CD8-positive, alpha-beta memory T cell (primary cell): ENCODE data around the gene PLA2G4D. TPM values are rescaled to one million over a fixed set of nuclear protein-coding genes. Genes with fewer than 3 reads are reported as not detected.

Experiments used
- CTCF ChIA-PET: fragments of 350-600 bp; sonication (Branson Sonifier 250); formaldehyde crosslinking; loops from one replicate; lab custom pipeline; 2021; ENCODE audit warnings: antibody characterized with exemption; lab: Charles Lee
- POLR2A ChIA-PET: fragments of 350-600 bp; sonication (Branson Sonifier 250); formaldehyde crosslinking; loops from one replicate; lab custom pipeline; 2021; ENCODE audit warnings: antibody characterized with exemption; lab: Charles Lee
- DNase-seq, 5 donors: peaks; one replicate each; pipeline versions ENCODE4 v3.0.0 to v3.0.0-alpha.2; 2020 to 2022; ENCODE audit warnings: mixed read lengths in 1 of 5
- H3K27ac ChIP-seq: one replicate; pipeline ENCODE4 v1.7.0; 2013; ENCODE audit warnings: low read depth, mild to moderate bottlenecking, low read length, moderate library complexity
- H3K27me3 ChIP-seq: 2 replicates; pipeline ENCODE4 v1.7.0; 2013; ENCODE audit warnings: low read length, mild to moderate bottlenecking; ENCODE audit not compliant: insufficient read depth, poor library complexity, severe bottlenecking
- H3K36me3 ChIP-seq: 2 replicates; pipeline ENCODE4 v1.7.0; 2013; ENCODE audit warnings: mild to moderate bottlenecking, low read length, moderate library complexity; ENCODE audit not compliant: insufficient read depth
- H3K4me1 ChIP-seq: 2 replicates; pipeline ENCODE4 v1.7.0; 2013; ENCODE audit warnings: mild to moderate bottlenecking, low read length, moderate library complexity; ENCODE audit not compliant: insufficient read depth
- H3K4me3 ChIP-seq: 2 replicates; pipeline ENCODE4 v1.7.0; 2013; ENCODE audit warnings: mild to moderate bottlenecking, low read length
- H3K9me3 ChIP-seq: 2 replicates; pipeline ENCODE4 v1.7.0; 2013; ENCODE audit warnings: mild to moderate bottlenecking, low read length
- H3K27ac Mint-ChIP-seq, 8 donors: one replicate each; pipeline ENCODE4 v1.8.0; 2020 to 2021; ENCODE audit warnings: mixed read lengths in 8 of 8, mild to moderate bottlenecking in 6 of 8, inconsistent platforms in 3 of 8, moderate library complexity in 3 of 8
- H3K27me3 Mint-ChIP-seq, 2 donors: one replicate each; pipeline ENCODE4 v1.8.0; 2020 to 2021; ENCODE audit warnings: mixed read lengths in 2 of 2, mild to moderate bottlenecking in 1 of 2, moderate library complexity in 1 of 2
- H3K36me3 Mint-ChIP-seq, 3 donors: one replicate each; pipeline ENCODE4 v1.8.0; 2020 to 2021; ENCODE audit warnings: mixed read lengths in 3 of 3, inconsistent platforms in 1 of 3, mild to moderate bottlenecking in 1 of 3
- H3K4me1 Mint-ChIP-seq, 3 donors: one replicate each; pipeline ENCODE4 v1.8.0; 2020 to 2021; ENCODE audit warnings: mixed read lengths in 3 of 3, inconsistent platforms in 1 of 3, mild to moderate bottlenecking in 1 of 3
- H3K4me3 Mint-ChIP-seq, 7 donors: one replicate each; pipeline ENCODE4 v1.8.0; 2020 to 2021; ENCODE audit warnings: mixed read lengths in 7 of 7, mild to moderate bottlenecking in 6 of 7, moderate library complexity in 4 of 7, inconsistent platforms in 2 of 7
- H3K9me3 Mint-ChIP-seq, 5 donors: one replicate each; pipeline ENCODE4 v1.8.0; 2020 to 2022; ENCODE audit warnings: mixed read lengths in 5 of 5, mild to moderate bottlenecking in 3 of 5, moderate library complexity in 2 of 5, inconsistent platforms in 1 of 5
- polyA plus RNA-seq: library from polyadenylated mRNA; unstranded; fragments of 300-500 nt; fragmentation: Illumina TruSeq; gene quantifications from one replicate; pipeline ENCODE4 v1.2.3, GENCODE V29; 2021
- total RNA-seq, 2 experiments: library from RNA; stranded (reverse); gene quantifications; one replicate each; pipeline ENCODE4 v1.2.3, GENCODE V29; 2021

Gene PLA2G4D
- total RNA-seq (not detected), polyA plus RNA-seq (not detected)

- no peaks in the 10 kb centered on the region for H3K27me3 ChIP-seq
- DNase-seq, result no peak
- no peak within 1 kb of the TSS for H3K4me3 ChIP-seq
- no peak within 1 kb of the TSS for H3K4me3 Mint-ChIP-seq
- ChIA-PET CTCF (interaction anchor here (1.5 kb wide), 1 partner anchor 43 kb away, joined by 3 read pairs; no protein-coding TSS in a partner anchor), POLR2A (no interaction called here)
- H3K36me3 ChIP-seq, result no peaks in the 10 kb centered on the region
- no peaks in the 10 kb centered on the region for H3K4me1 Mint-ChIP-seq
- no peaks in the 10 kb centered on the region for H3K36me3 Mint-ChIP-seq
- peaks cover 8 to 33% of the 10 kb centered on the region in 2 donors for H3K27me3 Mint-ChIP-seq
- no peaks in the 10 kb centered on the region for H3K9me3 Mint-ChIP-seq
- no peaks in the 10 kb centered on the region for H3K9me3 ChIP-seq
- no peaks in the 10 kb centered on the region for H3K4me1 ChIP-seq
- H3K27ac ChIP-seq, result no peak within 1 kb of the TSS
- H3K27ac Mint-ChIP-seq, result peak within 1 kb of the TSS in 1 of 8 donors; percentile 63
Observed at GRCh38 chr15:42094512-42094963, at the start of gene PLA2G4D. Gene PLA2G4D, minus strand, starts transcription at chr15:42094562. Its CDS starts 103 bp downstream, at chr15:42094459.

GRCh38 chr15:42143356-42143755 is 49.0 kb upstream of the PLA2G4D start:
- Mint-ChIP-seq H3K4me3 (no peak overlapping the region), H3K27ac (peak overlapping the region in 1 of 8 donors; percentile 20), H3K27me3 (peaks cover 6 to 9% of the 10 kb centered on the region in 2 donors), H3K9me3 (no peaks in the 10 kb centered on the region), H3K36me3 (no peaks in the 10 kb centered on the region), H3K4me1 (no peaks in the 10 kb centered on the region)
- Histone ChIP-seq H3K9me3 (no peaks in the 10 kb centered on the region), H3K4me3 (no peak overlapping the region), H3K4me1 (no peaks in the 10 kb centered on the region), H3K27me3 (no peaks in the 10 kb centered on the region), H3K36me3 (no peaks in the 10 kb centered on the region), H3K27ac (no peak overlapping the region)
- DNase-seq, result no peak
- POLR2A ChIA-PET, result no interaction called here
- CTCF ChIA-PET, result no interaction called here

- no peaks in the 10 kb centered on the region for H3K4me1 ChIP-seq
- H3K36me3 Mint-ChIP-seq, result no peaks in the 10 kb centered on the region
- peaks cover 4 to 9% of the 10 kb centered on the region in 2 donors for H3K27me3 Mint-ChIP-seq
- H3K4me3 Mint-ChIP-seq, result no peak overlapping the region
- no peaks in the 10 kb centered on the region for H3K4me1 Mint-ChIP-seq
- CTCF ChIA-PET, result interaction anchor here (1.2 kb wide), 1 partner anchor 12 kb away, joined by 3 read pairs; no protein-coding TSS in a partner anchor
- no peaks in the 10 kb centered on the region for H3K27me3 ChIP-seq
- H3K36me3 ChIP-seq, result no peaks in the 10 kb centered on the region
- H3K4me3 ChIP-seq, result no peak overlapping the region
- no peak for DNase-seq
- no peaks in the 10 kb centered on the region for H3K9me3 Mint-ChIP-seq
- POLR2A ChIA-PET, result no interaction called here
- H3K9me3 ChIP-seq, result no peaks in the 10 kb centered on the region
- peak overlapping the region in 1 of 8 donors; percentile 33 for H3K27ac Mint-ChIP-seq
- no peak overlapping the region for H3K27ac ChIP-seq
Observed at GRCh38 chr15:42141795-42142667, 47.7 kb upstream of the PLA2G4D start.

- Histone ChIP-seq H3K36me3 (no peaks in the 10 kb centered on the region), H3K27ac (no peak overlapping the region), H3K27me3 (no peaks in the 10 kb centered on the region), H3K4me3 (no peak overlapping the region), H3K9me3 (no peaks in the 10 kb centered on the region), H3K4me1 (no peaks in the 10 kb centered on the region)
- Mint-ChIP-seq H3K27ac (peak overlapping the region in 1 of 8 donors; percentile 33), H3K36me3 (no peaks in the 10 kb centered on the region), H3K9me3 (no peaks in the 10 kb centered on the region), H3K4me1 (no peaks in the 10 kb centered on the region), H3K4me3 (no peak overlapping the region), H3K27me3 (peaks cover 4 to 12% of the 10 kb centered on the region in 2 donors)
- POLR2A ChIA-PET, result no interaction called here
- CTCF ChIA-PET, result interaction anchor here (1.2 kb wide), 1 partner anchor 11 kb away, joined by 3 read pairs; no protein-coding TSS in a partner anchor
- no peak for DNase-seq
Observed at GRCh38 chr15:42141246-42141645, 46.9 kb upstream of the PLA2G4D start.

DNA sequence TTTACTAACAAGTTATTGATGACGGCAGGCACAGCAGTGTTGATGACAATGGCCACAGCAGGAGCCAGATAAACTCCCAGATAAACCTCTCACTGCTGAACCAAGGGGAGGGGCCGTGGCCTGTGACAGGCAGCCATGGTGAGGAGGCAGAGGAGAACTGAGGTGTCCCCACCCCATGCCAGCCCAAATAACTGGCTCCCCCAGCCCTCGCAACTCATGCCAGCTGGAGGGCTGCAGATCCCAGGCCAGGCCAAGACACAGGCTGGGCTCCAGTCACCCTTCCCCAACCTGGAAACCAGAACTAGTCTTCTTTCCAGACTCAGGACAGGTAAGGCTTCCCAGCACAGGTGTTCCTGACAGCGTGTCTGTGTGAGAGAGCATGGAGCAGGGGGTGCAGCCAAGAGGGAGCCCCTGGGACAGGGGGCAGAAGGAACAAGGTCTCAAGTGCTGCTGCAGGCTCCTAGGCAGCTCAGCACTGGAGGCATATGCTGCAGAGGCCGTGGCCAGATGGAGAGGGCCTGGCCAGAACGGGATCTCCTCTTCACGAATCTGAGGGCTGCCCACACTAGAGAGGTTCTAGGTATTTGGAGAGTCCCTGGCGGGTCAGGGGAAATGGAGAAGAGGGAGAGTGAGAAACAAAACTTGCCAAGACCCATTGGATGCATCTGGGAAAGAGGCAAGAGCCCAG is 46.2 kb upstream of the PLA2G4D start:
- no peak overlapping the region for H3K4me3 ChIP-seq
- H3K4me1 ChIP-seq, result no peaks in the 10 kb centered on the region
- no peaks in the 10 kb centered on the region for H3K9me3 ChIP-seq
- no peak overlapping the region for H3K4me3 Mint-ChIP-seq
- no peaks in the 10 kb centered on the region for H3K9me3 Mint-ChIP-seq
- no peak overlapping the region for H3K27ac Mint-ChIP-seq
- H3K27me3 Mint-ChIP-seq, result peaks cover 4 to 13% of the 10 kb centered on the region in 2 donors
- no peaks in the 10 kb centered on the region for H3K36me3 Mint-ChIP-seq
- ChIA-PET POLR2A (no interaction called here), CTCF (no interaction called here)
- H3K27ac ChIP-seq, result no peak overlapping the region
- no peaks in the 10 kb centered on the region for H3K36me3 ChIP-seq
- no peaks in the 10 kb centered on the region for H3K4me1 Mint-ChIP-seq
- H3K27me3 ChIP-seq, result no peaks in the 10 kb centered on the region
- no peak for DNase-seq

DNA sequence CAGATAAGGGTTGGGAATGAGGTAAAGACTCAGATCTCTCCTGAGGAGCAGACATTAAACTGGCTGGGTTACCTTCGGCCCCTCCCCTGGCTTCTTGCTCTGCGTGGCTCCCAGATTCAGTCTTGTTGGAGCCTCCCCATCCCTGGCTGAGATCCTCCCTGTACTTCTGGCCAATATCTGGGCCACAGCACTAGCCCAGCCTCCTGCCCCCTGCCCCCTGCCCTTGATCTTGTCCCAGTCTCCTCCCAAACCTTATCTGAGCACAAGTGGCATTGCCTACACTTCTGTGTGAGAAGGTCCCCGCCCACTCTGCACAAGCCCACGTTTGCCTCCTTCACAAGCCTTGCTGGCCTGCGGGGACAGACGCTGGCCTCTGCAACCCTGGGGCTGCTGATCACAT is 45.2 kb upstream of the PLA2G4D start:
- H3K9me3 Mint-ChIP-seq, result no peaks in the 10 kb centered on the region
- ChIA-PET POLR2A (no interaction called here), CTCF (no interaction called here)
- Histone ChIP-seq H3K4me1 (no peaks in the 10 kb centered on the region), H3K27ac (no peak overlapping the region), H3K4me3 (no peak overlapping the region), H3K9me3 (no peaks in the 10 kb centered on the region), H3K27me3 (no peaks in the 10 kb centered on the region), H3K36me3 (no peaks in the 10 kb centered on the region)
- H3K36me3 Mint-ChIP-seq, result no peaks in the 10 kb centered on the region
- DNase-seq, result no peak
- H3K4me1 Mint-ChIP-seq, result no peaks in the 10 kb centered on the region
- H3K27ac Mint-ChIP-seq, result no peak overlapping the region
- H3K4me3 Mint-ChIP-seq, result no peak overlapping the region
- H3K27me3 Mint-ChIP-seq, result peaks cover 4 to 10% of the 10 kb centered on the region in 2 donors

DNA sequence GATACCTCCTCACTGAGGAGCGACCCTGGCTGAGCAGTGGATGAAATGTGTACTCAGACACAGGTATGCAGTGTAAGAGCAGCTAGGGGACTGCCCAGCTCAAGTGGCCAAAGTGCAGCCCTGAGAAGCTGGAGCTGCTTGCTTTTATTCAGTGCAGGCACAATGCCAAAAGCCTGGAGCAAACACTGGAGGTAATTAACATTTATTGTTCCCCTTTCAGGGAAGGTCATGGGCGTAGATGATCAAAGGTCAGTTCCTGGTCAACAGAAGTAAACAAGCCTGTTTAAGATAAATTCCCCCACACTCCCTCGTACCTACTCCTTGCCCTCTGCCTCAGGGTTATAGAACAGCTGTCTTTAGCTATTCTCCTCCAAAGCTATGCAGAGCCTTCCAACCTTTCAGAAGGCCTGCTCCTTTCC is 44.6 kb upstream of the PLA2G4D start:
- no peaks in the 10 kb centered on the region for H3K9me3 ChIP-seq
- no peak overlapping the region for H3K27ac ChIP-seq
- CTCF ChIA-PET, result interaction anchor here (1.8 kb wide), 1 partner anchor 15 kb away, joined by 5 read pairs; no protein-coding TSS in a partner anchor

DNA sequence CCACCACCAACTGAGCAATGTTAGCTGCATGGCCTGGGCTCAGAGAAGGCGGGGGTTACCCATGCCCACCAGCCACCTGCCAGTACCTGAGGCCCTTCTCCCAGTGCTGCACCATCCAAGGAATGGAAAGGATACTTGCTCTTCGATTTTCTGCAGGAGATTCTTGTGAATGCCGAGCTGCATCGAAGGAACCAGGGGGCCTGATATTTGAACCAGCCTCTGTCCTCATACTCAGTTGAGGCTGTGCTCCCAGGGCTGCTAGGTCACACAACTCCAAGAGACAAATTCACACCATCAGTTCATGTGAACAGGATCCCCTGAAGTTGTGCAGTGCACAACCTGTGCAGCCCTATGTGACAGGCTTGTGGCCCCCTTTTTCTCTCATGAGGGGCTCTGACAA is 44.0 kb upstream of the PLA2G4D start:
- no peaks in the 10 kb centered on the region for H3K9me3 Mint-ChIP-seq
- Histone ChIP-seq H3K9me3 (no peaks in the 10 kb centered on the region), H3K27ac (no peak overlapping the region), H3K4me3 (no peak overlapping the region), H3K36me3 (no peaks in the 10 kb centered on the region), H3K4me1 (no peaks in the 10 kb centered on the region), H3K27me3 (no peaks in the 10 kb centered on the region)
- no peak overlapping the region for H3K4me3 Mint-ChIP-seq
- CTCF ChIA-PET, result interaction anchor here (1.3 to 1.8 kb wide), 4 partner anchors 15 to 366 kb away, joined by 3 to 5 read pairs (median 4); partner anchors contain the start of gene PLA2G4D
- no peaks in the 10 kb centered on the region for H3K36me3 Mint-ChIP-seq
- H3K27me3 Mint-ChIP-seq, result peaks cover 4 to 17% of the 10 kb centered on the region in 2 donors
- H3K27ac Mint-ChIP-seq, result no peak overlapping the region
- DNase-seq, result no peak
- POLR2A ChIA-PET, result no interaction called here
- H3K4me1 Mint-ChIP-seq, result no peaks in the 10 kb centered on the region

More for the DNA sequence above, 44.6 kb upstream of the PLA2G4D start:
- Mint-ChIP-seq H3K36me3 (no peaks in the 10 kb centered on the region), H3K4me3 (no peak overlapping the region), H3K27ac (peak overlapping the region in 1 of 8 donors; percentile 14), H3K27me3 (peaks cover 4 to 15% of the 10 kb centered on the region in 2 donors), H3K4me1 (no peaks in the 10 kb centered on the region), H3K9me3 (no peaks in the 10 kb centered on the region)
- DNase-seq, result no peak
- Histone ChIP-seq H3K27me3 (no peaks in the 10 kb centered on the region), H3K4me1 (no peaks in the 10 kb centered on the region), H3K36me3 (no peaks in the 10 kb centered on the region), H3K4me3 (no peak overlapping the region)
- POLR2A ChIA-PET, result no interaction called here
